GM19438 (cell line): ENCODE measurements around the gene PKDCC.

Experiments
- ATAC-seq: cut with Tn5 transposase; IDR thresholded peaks from one replicate; pipeline ENCODE4 v1.9.1; 2021; ENCODE audit warnings: low read depth; ENCODE audit not compliant: unreplicated experiment

Gene PKDCC

DNA sequence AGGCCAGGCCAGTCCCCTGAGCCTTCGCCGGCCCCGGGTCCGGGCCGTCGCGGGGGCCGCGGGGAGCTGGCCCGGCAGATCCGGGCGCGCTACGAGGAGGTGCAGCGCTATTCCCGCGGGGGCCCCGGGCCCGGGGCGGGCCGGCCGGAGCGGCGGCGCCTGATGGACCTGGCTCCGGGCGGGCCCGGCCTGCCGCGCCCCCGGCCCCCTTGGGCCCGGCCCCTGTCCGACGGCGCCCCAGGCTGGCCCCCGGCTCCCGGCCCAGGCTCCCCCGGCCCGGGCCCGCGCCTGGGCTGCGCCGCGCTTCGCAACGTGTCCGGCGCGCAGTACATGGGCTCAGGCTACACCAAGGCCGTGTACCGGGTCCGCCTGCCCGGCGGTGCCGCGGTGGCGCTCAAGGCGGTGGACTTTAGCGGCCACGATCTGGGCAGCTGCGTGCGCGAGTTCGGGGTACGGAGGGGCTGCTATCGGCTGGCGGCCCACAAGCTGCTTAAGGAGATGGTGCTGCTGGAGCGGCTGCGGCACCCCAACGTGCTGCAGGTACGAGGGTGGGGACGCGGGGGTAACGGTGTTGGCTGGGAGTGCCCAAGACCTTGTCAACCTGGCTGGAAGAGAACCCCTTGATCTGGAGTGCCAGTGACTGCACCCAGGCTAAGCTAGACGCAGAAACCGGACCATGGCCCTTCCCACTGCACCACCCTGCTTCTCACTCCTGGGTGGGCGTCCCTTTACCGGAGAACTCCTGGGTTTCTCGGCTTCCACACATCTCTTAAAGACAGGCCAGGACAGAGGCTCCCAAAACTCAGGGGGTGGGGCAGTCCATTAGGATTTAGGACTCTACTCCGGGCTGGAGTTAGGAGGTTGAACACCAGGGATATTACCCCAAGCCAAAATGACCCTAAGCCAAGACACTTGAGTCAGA is 739 bp downstream of the PKDCC start:
- no peak for ATAC-seq

DNA sequence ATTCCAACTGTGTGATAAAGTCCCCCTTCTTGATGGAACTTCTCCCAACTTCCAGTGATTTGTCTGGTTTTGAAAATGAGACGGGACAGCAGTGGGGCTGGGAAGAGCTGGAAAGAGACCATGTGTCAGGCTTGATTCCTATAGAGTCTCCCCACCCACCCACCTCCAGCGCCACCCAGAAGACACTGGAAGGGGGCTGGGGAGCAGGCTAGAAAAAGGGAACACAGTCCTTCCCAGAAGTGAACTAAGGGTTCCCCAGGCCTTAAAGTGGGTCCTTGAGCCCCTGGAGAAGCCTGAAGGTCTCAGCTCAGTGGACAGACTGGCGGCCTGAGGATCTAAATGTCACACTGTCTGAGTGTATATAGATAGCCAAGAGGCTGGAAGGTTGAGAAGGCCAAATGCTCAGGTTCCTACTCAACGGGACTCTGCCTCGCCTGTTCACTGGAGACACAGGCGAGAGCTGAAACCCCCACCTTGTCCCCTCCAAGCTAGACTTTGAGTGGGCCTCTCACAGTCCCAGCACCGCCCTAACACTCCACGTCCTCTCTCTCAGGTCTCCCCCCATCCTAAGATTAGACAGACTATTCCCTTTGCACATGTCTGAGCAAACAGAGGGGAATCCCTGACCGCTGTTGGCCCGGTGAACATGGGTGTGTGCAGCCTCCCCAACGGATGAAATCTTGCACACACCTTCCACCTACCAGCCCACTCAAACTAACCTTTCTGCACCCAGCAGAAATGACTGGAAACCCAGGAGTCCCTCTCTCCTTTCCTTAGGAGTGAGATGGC is 1.6 kb downstream of the PKDCC start:
- no peak for ATAC-seq

DNA sequence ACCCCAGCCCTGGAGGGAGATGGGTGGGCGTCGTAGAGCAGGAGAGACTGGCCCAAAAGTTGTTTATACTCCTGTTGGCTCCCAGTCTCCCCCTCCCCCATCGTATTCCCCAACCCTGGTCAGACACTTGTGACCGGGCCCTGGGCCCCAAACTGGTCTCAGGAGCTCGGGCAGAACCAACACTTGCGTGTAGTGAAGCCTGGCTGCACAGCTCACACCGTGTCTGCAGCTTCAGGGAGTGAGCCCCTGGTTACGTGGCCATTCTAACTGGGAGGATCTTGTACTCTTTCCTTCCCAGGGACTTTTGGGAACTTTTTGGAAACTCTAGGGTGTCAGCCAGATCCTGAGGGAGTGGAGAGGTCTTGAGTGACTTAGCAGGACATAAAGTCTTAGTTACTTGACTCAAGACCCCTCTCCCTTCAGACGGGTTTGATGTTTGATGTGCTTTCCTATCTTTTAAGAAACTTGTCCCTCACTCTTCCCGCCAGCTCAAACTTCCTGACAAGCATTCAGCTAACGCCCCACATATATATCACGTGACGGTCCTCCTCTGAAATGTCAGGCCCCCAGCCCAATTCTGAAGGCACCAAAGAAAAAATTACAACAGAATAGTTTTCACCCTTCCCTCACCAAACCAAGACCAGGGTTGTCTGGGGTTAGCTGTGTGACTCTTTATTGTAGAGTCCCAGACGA is 2.3 kb downstream of the PKDCC start:
- no peak for ATAC-seq

DNA sequence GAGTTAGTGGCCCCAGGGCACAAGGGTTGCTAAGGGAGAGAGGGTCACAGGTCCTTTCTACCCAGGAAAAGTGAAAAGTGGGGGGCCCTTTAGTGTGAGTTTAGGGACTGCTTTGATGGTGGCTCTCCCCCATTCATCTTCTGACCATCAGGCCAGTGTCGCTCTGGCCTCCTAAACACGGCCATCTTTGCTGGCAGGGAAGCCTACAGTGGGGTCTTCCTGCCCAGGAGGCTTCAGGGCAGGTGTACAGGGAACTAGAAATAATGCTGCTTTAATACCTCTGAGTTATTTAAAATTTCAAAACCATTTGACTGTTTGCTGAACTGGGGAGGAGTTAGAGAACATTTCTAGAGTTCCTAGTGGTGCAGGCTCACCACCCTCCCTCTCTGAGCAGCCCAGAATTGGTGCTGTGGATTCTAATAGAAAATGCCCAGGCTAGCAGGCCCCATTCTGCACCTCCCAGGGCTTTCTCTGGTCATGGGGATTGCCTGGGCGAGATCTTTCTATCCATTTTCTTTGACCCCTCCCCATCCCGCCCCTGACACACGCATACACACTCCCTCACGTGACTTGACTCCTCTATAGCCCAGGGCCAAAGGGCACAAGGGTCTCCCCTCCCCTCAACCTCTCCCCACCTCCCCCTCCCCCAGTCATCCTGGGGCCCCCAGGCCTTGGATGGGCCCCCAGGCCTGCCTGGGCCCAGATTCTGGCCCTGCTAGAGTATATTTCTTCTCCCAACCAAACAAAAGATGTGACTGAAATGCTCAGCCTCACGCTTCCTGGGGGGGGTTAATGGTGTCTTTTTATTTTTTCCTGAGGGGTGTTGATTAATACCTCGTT is 3.1 kb downstream of the PKDCC start:
- no peak for ATAC-seq

DNA sequence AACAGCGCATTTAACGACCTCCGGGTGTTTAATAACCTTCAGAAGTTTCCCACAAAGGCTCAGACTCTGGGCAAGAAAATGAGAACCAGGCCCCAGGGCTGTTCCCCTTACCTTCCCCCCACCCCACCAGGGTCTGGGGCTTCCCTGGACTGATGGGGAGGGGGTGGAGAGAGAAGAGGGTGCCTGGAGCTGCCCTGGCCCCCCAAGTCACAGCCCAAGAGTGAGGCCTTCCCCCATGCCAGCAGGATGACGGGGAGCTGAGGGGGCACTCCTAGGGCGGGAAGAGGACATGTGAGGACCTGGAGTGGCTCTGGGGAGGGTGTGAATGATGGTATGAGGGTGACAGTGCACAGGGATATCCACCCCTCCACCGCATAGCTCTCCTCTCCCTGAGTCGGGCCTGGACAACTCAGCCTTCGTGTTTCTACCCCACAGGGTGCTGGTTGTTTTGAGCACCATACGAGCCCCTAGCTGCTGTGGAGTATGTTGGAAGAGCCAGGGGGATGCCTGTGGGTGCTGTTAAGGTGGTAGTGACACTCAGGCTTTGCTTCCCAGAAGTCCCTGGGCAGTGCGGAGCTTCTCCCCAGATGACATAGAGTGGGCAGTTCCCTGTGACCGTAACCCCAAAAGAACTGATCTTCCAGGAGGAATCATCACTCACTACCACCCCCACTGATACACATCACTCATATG is 3.9 kb downstream of the PKDCC start:
- ATAC-seq = no peak

DNA sequence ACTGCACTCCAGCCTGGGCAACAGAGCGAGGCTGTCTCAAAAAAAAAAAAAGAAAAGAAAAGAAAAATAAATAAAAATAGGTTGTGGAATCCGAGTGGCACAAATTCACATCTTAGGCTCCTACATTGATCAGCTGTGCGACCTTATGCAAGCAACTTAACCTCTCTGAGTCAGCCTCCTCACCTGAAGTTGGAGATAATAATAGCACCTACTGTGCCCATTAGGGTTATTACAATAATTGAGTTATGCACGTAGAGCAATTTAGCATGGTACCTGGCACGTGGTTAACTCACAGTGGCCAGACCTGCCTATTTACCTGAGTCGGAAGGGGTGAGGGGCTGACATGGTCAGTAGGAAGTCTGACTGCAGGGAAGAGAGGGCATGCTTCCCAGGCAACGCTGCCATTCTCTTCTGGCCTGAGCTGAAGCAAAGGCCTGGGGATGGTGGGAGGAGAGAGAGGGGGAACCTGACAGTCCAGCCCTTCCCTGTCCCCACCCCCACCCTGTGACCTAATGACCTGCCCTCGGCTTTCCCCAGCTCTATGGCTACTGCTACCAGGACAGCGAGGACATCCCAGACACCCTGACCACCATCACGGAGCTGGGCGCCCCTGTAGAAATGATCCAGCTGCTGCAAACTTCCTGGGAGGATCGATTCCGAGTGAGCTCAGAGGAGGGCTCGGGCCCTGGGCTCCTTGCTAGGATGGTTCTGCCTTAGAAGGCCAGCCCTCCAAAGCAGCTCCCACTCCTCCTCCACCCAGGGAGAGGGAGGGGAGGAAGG is 5.1 kb downstream of the PKDCC start:
- ATAC-seq = no peak

DNA sequence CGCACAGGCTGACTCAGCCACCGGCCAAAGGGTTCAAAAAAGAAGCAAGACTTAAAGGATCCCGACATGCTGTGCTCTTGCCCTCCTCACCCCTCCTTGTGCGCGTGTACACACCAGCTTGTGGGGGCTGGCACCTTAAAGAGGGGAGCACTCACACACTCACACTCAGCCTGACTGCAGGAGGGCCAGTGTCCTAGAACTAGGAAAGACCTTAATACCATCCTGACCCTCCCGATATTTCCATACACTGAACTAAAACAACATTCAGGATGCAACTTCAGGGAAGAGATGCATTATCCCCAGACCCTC is 5.6 kb downstream of the PKDCC start:
- no peak for ATAC-seq

DNA sequence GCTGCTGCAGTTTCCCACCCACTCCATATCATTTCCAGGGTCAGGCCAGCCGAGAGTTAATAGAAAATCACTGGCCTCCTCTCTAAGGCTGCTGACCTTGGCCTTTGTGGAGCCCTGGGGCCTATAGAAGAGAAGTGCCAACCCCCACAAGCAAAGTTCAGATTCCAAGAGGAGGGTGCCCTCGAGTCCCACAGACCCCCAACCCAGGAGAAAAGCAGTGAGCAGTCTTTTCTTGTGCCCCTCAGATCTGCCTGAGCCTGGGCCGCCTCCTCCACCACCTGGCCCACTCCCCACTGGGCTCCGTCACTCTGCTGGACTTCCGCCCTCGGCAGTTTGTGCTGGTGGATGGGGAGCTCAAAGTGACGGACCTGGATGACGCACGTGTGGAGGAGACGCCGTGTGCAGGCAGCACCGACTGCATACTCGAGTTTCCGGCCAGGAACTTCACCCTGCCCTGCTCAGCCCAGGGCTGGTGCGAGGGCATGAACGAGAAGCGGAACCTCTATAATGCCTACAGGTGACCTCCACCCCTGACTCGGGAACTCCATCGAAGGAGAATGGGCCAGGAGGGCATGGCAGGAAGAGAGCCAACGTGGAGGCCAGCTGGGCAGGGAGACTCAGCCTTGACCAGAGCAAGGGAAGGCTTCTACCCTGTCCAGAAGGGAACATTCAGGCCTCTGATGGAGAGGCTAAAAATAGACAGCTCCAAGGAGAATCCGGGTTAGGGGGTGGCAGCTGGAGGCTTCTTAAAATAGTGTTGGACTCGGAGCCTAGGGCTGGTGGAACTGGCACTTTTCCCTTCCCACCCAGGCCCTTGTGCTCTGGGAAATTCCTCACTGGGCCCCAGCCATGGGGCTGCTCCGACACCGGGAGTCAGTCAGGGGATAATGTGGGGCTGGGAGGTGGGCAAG is 6.2 kb downstream of the PKDCC start:
- ATAC-seq = no peak

DNA sequence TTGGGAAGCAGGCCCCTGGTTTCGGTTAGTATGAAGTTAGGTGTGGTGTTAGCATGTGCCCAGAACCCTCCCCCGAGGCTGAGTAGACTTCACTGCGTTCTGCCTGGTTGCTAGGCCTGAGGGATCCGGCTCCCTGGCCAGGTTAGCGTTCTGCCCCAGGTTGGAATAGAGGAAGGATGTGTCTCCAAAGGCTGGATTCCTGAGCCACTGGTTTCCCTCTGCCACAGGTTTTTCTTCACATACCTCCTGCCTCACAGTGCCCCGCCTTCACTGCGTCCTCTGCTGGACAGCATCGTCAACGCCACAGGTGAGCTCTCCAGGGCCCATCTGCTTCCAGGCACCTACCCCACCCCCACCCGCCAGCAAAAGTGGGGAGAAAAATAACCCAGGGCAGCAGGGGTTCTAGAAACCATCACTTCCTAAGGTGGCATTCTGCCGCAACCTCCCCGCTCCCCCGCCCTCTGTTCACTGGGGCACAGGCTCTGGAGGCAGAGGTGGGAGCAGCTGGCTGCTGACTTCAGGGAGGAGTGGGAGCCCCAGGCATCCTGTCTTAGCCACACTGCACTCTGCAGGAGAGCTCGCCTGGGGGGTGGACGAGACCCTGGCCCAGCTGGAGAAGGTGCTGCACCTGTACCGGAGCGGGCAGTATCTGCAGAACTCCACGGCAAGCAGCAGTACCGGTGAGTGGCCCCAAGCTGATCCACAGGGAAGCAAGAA is 7.1 kb downstream of the PKDCC start:
- ATAC-seq = no peak

DNA sequence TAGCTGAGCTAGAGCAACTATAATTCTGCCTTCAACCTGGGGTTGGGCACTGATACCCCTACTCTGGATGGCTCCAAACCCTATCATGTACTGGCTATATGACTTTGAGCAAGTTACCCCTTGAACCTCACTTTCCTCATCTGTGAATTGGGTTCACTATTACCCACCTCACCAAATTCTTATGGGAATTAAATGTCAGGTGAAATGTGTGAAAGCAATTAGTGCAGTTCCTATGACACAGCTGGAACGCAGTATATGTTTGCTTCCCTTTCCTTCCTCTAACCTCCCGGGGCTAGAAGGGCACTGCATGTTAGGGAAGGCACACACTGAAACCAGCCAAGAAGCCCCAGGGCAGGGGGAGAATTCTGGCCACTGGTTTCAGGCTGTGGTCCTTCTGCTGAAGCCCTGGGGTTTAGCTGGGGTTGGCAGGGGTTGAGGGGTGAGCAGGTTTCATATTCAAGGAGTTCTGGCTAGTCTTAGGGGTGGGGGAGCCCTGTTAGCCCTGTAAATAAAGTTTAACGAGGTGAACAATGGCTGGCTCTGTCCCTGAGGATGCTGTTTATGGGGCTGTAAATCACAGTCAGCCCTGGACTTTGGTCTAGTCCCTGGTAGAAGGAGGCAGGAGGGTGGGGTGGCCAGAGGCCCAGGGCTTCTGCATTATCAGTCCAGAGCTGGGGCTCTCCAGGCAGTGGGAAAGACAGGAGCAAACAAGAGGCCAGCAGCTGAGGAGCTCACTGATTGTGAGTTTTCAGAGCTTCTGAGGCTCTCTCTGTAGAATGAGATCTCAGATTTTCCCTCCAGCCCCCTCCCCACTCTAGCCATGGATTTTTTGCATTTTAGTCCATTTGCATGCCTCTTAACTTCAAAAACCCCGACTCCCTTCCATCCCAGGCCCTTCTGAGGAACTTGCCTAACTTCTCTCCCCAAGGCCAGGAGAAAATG is 8.0 kb downstream of the PKDCC start:
- ATAC-seq = no peak

DNA sequence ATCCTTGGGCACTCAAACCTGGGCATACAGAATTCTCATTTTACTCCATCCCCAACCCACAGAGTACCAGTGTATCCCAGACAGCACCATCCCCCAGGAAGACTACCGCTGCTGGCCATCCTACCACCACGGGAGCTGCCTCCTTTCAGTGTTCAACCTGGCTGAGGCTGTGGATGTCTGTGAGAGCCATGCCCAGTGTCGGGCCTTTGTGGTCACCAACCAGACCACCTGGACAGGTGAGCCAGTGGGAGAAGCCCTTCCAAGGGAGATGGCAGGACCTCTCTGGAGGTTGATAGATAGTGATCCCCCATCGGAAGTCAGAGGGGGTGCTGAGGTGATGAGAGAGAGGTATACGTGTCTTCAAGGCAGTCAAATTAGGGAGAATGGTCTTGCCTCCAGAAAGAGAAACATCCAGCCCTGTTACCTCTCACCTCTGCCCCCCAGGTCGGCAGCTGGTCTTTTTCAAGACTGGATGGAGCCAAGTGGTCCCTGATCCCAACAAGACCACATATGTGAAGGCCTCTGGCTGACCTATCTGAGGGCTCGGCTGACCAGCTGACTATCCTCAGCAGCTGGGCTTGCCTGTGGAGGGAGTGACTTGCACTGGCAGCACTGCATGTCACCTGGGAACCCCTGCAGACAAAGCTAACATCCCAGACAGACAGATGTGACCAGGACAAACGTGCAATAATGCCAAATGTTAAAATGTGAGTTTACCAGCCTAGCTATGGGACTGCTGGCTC is 9.5 kb downstream of the PKDCC start:
- no peak for ATAC-seq

DNA sequence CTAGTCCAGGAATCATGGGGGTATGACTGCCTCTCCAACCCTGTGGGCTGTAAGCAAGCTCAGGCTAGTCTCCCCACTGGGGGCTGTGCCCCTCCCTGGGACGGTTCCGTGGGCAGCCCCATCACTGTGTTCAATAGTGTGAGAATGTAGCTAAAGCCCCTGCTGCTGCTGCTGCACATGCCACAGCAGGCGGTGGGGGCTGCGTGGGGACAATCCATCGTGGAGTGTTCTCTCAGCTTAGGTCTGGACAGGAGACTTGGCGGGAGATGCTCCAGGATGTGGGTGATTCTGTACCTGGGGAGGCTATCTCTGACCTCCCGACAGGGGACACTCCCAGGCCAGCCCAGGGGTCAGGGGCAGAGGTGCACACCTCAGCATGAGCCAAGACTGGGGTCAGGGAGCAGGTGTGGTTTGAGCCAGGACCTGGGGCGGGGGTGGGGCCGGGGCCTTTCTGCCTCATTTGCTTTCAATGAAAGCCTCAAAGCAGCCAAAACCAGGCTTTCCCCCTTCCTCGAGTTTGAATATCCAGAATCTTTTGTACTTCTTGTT is 10.2 kb downstream of the PKDCC start:
- ATAC-seq = no peak

DNA sequence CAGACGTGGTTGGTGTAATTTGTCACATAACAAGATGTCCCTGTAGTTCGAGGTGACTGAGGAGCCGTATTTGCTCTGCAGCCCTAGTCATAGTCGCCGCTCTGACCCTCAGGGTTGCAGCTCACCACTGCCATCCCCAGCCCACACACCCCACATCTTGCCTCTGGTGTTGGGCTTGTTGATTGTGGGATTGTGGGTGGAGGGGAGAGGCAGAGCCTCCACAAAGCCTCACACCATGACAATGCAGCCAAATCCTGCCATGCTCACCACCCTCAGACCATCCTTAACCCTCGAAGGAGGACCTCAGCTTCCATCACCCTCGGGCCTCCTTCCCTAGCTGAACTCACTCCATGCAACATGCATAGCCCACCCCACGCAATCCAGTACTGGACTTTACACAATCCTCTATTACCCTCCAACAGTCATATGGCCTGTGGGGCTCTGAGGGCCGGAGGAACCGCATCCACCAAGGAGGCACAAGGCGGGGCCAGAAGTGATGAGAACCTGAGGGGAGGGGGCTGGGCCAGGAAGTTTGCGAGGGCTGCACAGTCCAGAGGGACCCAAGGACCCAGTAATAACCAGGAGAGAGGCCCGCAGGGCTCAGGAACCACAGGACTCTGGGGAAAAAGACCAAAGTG is 11.6 kb downstream of the PKDCC start:
- ATAC-seq = no peak

DNA sequence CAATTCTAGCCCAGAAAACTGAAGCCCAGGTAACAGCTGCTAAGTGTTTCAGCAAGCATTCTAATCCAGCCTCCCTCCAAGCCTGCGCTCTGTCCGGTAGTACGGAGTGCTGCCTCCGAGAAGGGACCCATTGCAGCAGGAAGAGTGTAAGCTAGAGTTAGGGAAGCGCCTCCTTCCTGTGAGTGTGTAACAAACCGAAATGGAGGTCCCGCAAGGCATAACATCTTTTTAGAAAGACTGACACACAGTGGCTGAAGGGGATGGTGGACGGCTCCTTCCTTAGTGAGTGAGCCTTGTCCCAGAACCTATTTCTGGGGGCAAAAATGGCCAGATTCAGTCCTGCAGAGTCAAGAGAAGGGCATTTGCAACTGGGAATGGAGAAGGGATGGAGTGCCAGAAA is 12.2 kb downstream of the PKDCC start:
- ATAC-seq = no peak
